ENCODE results near the gene NELFCD. TPM values are rescaled to one million over a fixed set of nuclear protein-coding genes. Genes with fewer than 3 reads are reported as not detected.
"Not testable (repeated sequence)": the region's sequence is repeated elsewhere in the genome, so short reads cannot be mapped to it uniquely, and the experiment has no call there.

NELFCD gene
- total RNA-seq, 1 experiment from 2014 or later = 174 TPM

DNA sequence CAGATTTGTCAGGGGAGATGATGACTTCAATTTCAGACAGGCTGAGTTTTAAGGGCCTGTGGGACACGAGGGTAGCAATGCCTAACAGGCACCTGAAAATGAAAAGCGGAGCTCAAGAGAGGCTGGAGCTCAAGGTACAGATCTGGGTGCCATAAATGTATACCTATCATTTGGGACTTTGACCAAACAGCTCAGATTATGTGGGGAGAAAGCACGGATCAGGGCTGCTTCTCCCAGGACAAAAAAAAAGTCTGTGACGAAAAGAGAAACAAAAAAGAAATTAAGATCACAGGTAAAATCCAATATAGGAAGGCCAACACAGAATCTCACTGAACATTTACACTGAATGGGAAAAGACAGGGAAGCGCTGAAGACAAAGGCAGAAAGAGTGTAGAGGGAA is 59.6 kb downstream of the NELFCD start:
- no peak overlapping the region for H3K4me3 ChIP-seq (ENCODE audit: low read depth, low read length, poor library complexity, severe bottlenecking)
- ChIA-PET POLR2A (ENCODE audit: low non-redundant PET) (no interaction called here), CTCF (no interaction called here)
- TF ChIP-seq, protein P1, sequence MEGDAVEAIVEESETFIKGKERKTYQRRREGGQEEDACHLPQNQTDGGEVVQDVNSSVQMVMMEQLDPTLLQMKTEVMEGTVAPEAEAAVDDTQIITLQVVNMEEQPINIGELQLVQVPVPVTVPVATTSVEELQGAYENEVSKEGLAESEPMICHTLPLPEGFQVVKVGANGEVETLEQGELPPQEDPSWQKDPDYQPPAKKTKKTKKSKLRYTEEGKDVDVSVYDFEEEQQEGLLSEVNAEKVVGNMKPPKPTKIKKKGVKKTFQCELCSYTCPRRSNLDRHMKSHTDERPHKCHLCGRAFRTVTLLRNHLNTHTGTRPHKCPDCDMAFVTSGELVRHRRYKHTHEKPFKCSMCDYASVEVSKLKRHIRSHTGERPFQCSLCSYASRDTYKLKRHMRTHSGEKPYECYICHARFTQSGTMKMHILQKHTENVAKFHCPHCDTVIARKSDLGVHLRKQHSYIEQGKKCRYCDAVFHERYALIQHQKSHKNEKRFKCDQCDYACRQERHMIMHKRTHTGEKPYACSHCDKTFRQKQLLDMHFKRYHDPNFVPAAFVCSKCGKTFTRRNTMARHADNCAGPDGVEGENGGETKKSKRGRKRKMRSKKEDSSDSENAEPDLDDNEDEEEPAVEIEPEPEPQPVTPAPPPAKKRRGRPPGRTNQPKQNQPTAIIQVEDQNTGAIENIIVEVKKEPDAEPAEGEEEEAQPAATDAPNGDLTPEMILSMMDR (conservative IDR thresholded peaks at IDR 0.05; ENCODE audit: low read depth, low read length) = no peak
- no peak for TF ChIP-seq EZH2 (IDR thresholded peaks at IDR 0.05; ENCODE audit: borderline replicate concordance, low read depth, low read length, poor library complexity, severe bottlenecking)
- DNase-seq (ENCODE audit: low spot score) = no peak
- intact Hi-C loops (cut with micrococcal nuclease; ENCODE audit: unreplicated experiment) = no loop called here
- no peaks in the 10 kb centered on the region for H3K27me3 ChIP-seq (replicated peaks; ENCODE audit: insufficient read depth, low read depth, low read length, poor library complexity)
- no peaks in the 10 kb centered on the region for H3K9me3 ChIP-seq (ENCODE audit: low read depth, low read length, poor library complexity, severe bottlenecking)
- H3K4me1 ChIP-seq (ENCODE audit: insufficient read depth, low read length, poor library complexity, severe bottlenecking) = peaks cover 4% of the 10 kb centered on the region
- peaks cover 28% of the 10 kb centered on the region for H3K36me3 ChIP-seq (ENCODE audit: insufficient read depth, low read length, poor library complexity, severe bottlenecking)
- no peak overlapping the region for H3K27ac ChIP-seq (ENCODE audit: low read depth, low read length, poor library complexity, severe bottlenecking)
- no TSS peak for BruUV-seq (replicated peaks)

DNA sequence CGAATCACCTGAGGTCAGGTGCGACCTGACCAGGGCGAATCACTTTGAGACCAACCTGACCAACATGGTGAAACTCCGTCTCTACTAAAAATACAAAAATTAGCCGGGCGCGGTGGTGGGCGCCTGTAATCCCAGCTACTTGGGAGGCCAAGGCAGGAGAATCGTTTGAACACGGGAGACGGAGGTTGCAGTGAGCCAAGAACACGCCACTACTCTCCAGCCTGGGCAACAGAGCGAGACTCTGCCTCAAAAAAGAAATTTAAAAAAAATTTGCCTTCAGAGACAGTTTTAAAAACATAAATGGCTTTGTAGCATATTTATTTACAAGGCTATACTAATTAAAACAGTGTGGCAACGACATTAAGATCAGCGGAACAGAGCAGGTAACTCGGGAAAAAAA is 60.4 kb downstream of the NELFCD start:
- H3K27me3 ChIP-seq (replicated peaks; ENCODE audit: insufficient read depth, low read depth, low read length, poor library complexity); H3K4me1 ChIP-seq (ENCODE audit: insufficient read depth, low read length, poor library complexity, severe bottlenecking); H3K9me3 ChIP-seq (ENCODE audit: low read depth, low read length, poor library complexity, severe bottlenecking); DNase-seq (ENCODE audit: low spot score); POLR2A ChIA-PET (ENCODE audit: low non-redundant PET); CTCF ChIA-PET; intact Hi-C loops (cut with micrococcal nuclease; ENCODE audit: unreplicated experiment): not testable (repeated sequence)
- H3K27ac ChIP-seq (ENCODE audit: low read depth, low read length, poor library complexity, severe bottlenecking) = peak overlapping the region; percentile 79
- peaks cover 19% of the 10 kb centered on the region for H3K36me3 ChIP-seq (ENCODE audit: insufficient read depth, low read length, poor library complexity, severe bottlenecking)
- H3K4me3 ChIP-seq (ENCODE audit: low read depth, low read length, poor library complexity, severe bottlenecking) = peak overlapping the region; percentile 80
- BruUV-seq (replicated peaks) = TSS peak; percentile 26

DNA sequence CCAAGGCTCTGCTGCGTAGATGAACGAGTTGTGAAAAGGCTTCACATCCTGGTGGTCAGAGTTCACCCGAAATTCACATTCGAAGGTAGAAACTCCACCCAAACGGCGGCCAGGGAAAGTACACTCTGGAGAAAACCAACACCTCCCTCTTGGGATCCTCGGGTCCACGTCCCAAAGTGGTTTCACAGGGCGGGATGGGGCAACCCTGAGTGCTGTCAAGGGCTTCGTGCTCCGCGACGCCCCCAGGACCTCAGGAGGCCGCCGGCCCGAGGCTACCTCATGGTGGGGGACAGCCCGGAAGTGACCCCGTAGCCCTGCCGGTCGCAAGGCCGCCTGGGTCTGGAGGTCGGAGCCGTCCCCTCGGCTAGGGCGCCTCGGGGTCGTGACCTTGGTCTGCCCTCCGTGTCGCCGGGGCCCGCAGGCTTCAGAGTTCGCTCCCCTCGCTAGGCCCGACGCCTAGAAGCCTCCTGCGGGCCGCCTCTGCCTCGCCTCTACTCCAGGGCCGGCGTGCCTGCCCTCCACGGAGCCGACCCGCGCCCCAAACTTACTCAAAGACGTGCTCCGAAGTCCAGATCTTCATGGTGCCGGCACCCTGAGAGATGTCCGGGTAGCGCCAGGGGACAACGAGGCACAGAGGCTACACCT is 61.2 kb downstream of the NELFCD start, which contains the start of gene PRELID3B:
Gene PRELID3B (minus strand): TSS at position 636 of the 645 bp plus-strand sequence. CDS start 56 bp downstream, at position 580.
- Histone ChIP-seq H3K27me3 (replicated peaks; ENCODE audit: insufficient read depth, low read depth, low read length, poor library complexity) (no peaks in the 10 kb centered on the region), H3K4me3 (ENCODE audit: low read depth, low read length, poor library complexity, severe bottlenecking) (peak within 1 kb of the TSS; percentile 80), H3K9me3 (ENCODE audit: low read depth, low read length, poor library complexity, severe bottlenecking) (no peaks in the 10 kb centered on the region), H3K36me3 (ENCODE audit: insufficient read depth, low read length, poor library complexity, severe bottlenecking) (peaks cover 12% of the 10 kb centered on the region), H3K27ac (ENCODE audit: low read depth, low read length, poor library complexity, severe bottlenecking) (peak within 1 kb of the TSS; percentile 79), H3K4me1 (ENCODE audit: insufficient read depth, low read length, poor library complexity, severe bottlenecking) (peaks cover 4% of the 10 kb centered on the region)
- no peak for TF ChIP-seq EZH2 (IDR thresholded peaks at IDR 0.05; ENCODE audit: borderline replicate concordance, low read depth, low read length, poor library complexity, severe bottlenecking)
- TF ChIP-seq, protein P1 (conservative IDR thresholded peaks at IDR 0.05; ENCODE audit: low read depth, low read length) = no peak
- intact Hi-C loops (cut with micrococcal nuclease; ENCODE audit: unreplicated experiment) = no loop called here
- ChIA-PET CTCF (no interaction called here), POLR2A (ENCODE audit: low non-redundant PET) (no interaction called here)
- no TSS peak for BruUV-seq (replicated peaks)
- peak; percentile 33 for DNase-seq (ENCODE audit: low spot score)
